Stomach (tissue), 4 donors: ENCODE data around the gene EIF5.

Experiments used
- CTCF ChIP-seq, 7 experiments: fragments of 450-650 bp in 4 of 7; fragments of 200-600 bp in 3 of 7; sonication (generic) in 3 of 7; IDR thresholded peaks; one replicate each; pipeline ENCODE4 v1.5.1; 2016 to 2019; ENCODE audit warnings: antibody characterized with exemption in 7 of 7, control low read depth in 2 of 7, mild to moderate bottlenecking in 1 of 7
- POLR2A ChIP-seq, 4 donors: fragments of 450-650 bp; IDR thresholded peaks; one replicate each; pipeline ENCODE4 v1.6.1; 2016; ENCODE audit warnings: antibody characterized with exemption in 4 of 4, control low read depth in 2 of 4, mild to moderate bottlenecking in 1 of 4, moderate library complexity in 1 of 4

DNA sequence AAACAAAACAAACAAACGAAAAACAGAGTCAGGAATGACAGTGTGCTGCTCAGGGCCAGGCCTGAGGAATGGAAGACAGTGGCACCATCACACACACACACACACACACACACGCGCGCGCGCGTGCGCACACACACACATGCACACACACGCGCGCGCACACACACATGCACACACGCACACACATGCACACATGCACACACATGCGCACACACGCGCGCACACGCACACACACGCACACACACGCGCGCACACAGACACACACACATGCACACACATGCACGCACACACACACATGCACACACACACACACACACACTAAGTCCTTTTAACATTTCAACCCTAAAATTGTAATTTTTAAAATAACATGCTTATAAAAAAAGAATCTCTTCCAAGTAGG, 38.0 kb downstream of the EIF5 start:
- TF ChIP-seq CTCF (IDR thresholded peaks at IDR 0.05) (no peak), POLR2A (IDR thresholded peaks at IDR 0.05) (no peak)
